Upper lobe of left lung (tissue), 6 donors: Measurements from ENCODE around the gene SLC25A22. TPM values are rescaled to one million over a fixed set of nuclear protein-coding genes. Genes with fewer than 3 reads are reported as not detected.

Experiments used
- ATAC-seq, 2 donors: fragments of 200-7000 bp; cut with Tn5 transposase; one replicate each; pipeline ENCODE4 v1.9.1; 2022; ENCODE audit warnings: mild to moderate bottlenecking in 2 of 2, moderate library complexity in 2 of 2; ENCODE audit not compliant: low FRiP score in 2 of 2
- DNase-seq, 2 donors: peaks; one replicate each; pipeline ENCODE4 v3.0.0-alpha.2; 2019 to 2020
- H3K27ac ChIP-seq, 4 donors: fragments of 200-600 bp; sonication (generic); one replicate each; pipeline ENCODE4 v1.5.1; 2016 to 2019
- H3K27me3 ChIP-seq, 4 donors: fragments of 200-600 bp; sonication (generic); one replicate each; pipeline ENCODE4 v1.5.1; 2017 to 2019
- H3K36me3 ChIP-seq, 4 donors: fragments of 200-600 bp; sonication (generic); one replicate each; pipeline ENCODE4 v1.5.1; 2016 to 2019
- H3K4me1 ChIP-seq, 4 donors: fragments of 200-600 bp; sonication (generic); one replicate each; pipeline ENCODE4 v1.5.1; 2018 to 2019
- H3K4me3 ChIP-seq, 4 donors: fragments of 200-600 bp; sonication (generic); one replicate each; pipeline ENCODE4 v1.5.1; 2017 to 2019; ENCODE audit warnings: mild to moderate bottlenecking in 2 of 4, moderate library complexity in 1 of 4
- H3K9me3 ChIP-seq, 4 donors: fragments of 200-600 bp; sonication (generic); one replicate each; pipeline ENCODE4 v1.5.1; 2018 to 2019
- EP300 ChIP-seq, 4 donors: sonication (generic); formaldehyde crosslinking; IDR thresholded peaks; one replicate each; pipeline ENCODE4 v1.5.1; 2017; ENCODE audit warnings: antibody characterized with exemption in 4 of 4, control low read depth in 2 of 4
- POLR2A ChIP-seq, 4 donors: fragments of 450-650 bp; IDR thresholded peaks; one replicate each; pipeline ENCODE4 v1.5.1; 2016 to 2017; ENCODE audit warnings: antibody characterized with exemption in 4 of 4, mild to moderate bottlenecking in 2 of 4
- POLR2AphosphoS5 ChIP-seq, 2 donors: sonication (generic); formaldehyde crosslinking; IDR thresholded peaks; one replicate each; pipeline ENCODE4 v1.5.1; 2017; ENCODE audit warnings: antibody characterized with exemption in 2 of 2
- WGBS, 2 donors: methylation state at CpG; one replicate each; pipeline ENCODE4 v1.1.5; 2017 to 2018; 5-methylcytosine and 5-hydroxymethylcytosine counted together
- total RNA-seq, 6 donors: library from RNA; depleted of rRNA in 4 of 6; stranded (reverse); fragments of >200 nt in 4 of 6; gene quantifications; one replicate each; pipeline versions ENCODE4 v1.1.0 to v1.2.1, GENCODE V29; 2016 to 2021
- TF ChIP-seq, protein P1 (sequence below), 6 experiments: fragments of 450-650 bp in 4 of 6; fragments of 200-600 bp in 2 of 6; sonication (generic) in 2 of 6; IDR thresholded peaks; one replicate each; pipeline ENCODE4 v1.5.1; 2016 to 2019; ENCODE audit warnings: antibody characterized with exemption in 6 of 6
- donor health status: DM: no; HTN: no; CAD: no; lungs with moderate emphysema.
- donor health status: DM: no; HTN: yes; CAD: no; lungs with severe emphysema.

The SLC25A22 gene
- total RNA-seq, 6 donors from 2014 or later, result 13.6 to 29.3 (median 22.3) TPM

DNA sequence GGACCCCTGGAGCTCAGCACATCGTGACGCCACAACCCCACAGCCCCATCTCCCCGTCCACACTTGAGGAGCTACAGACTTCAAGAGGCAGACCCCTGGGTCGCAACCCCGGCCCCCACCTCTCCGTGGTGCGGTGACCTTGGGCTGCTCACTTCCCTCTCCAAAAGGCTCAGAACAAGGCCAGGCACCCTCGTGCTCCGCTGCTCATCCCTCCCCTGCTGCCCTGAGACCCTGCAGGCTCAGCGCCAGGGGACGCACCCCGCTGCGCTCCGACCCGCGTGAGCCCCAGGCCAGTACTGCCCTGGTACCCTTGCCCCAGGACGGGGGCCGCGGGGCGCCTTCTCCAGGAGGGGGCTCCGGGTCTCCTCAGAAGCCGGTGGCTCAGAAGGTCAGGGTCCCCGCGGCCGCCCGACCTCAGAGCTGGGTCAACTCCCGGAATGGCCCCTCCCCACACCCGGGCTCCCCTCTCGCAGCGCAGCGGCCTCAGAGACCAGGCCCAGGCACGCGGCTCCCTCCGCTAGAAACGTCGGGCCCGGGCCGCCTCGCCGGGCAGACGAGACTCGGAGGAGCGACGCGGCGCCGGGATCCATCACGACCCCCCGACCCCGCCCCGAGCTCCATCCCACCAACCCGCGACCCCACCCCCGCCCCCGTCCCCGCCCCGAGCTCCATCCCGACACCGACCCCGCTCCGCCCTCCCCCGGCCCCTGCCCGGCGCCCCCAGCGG lies 21.4 kb downstream of the SLC25A22 start:
- TF ChIP-seq, protein P1, sequence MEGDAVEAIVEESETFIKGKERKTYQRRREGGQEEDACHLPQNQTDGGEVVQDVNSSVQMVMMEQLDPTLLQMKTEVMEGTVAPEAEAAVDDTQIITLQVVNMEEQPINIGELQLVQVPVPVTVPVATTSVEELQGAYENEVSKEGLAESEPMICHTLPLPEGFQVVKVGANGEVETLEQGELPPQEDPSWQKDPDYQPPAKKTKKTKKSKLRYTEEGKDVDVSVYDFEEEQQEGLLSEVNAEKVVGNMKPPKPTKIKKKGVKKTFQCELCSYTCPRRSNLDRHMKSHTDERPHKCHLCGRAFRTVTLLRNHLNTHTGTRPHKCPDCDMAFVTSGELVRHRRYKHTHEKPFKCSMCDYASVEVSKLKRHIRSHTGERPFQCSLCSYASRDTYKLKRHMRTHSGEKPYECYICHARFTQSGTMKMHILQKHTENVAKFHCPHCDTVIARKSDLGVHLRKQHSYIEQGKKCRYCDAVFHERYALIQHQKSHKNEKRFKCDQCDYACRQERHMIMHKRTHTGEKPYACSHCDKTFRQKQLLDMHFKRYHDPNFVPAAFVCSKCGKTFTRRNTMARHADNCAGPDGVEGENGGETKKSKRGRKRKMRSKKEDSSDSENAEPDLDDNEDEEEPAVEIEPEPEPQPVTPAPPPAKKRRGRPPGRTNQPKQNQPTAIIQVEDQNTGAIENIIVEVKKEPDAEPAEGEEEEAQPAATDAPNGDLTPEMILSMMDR (IDR thresholded peaks at IDR 0.05), result no peak
- TF ChIP-seq POLR2A (IDR thresholded peaks at IDR 0.05) (no peak), EP300 (IDR thresholded peaks at IDR 0.05) (no peak), POLR2AphosphoS5 (IDR thresholded peaks at IDR 0.05) (no peak)
- Histone ChIP-seq H3K4me1 (peaks cover 15 to 46% (median 32%) of the 10 kb centered on the region in 4 donors), H3K4me3 (peak overlapping the region; percentile 67 to 99 (median 88)), H3K36me3 (peaks cover 1 to 27% (median 22%) of the 10 kb centered on the region in 4 donors), H3K9me3 (no peaks in the 10 kb centered on the region), H3K27me3 (no peaks in the 10 kb centered on the region), H3K27ac (peak overlapping the region; percentile 84 to 92 (median 88))
- 0 to 3% methylated on average over 16 to 19 of the region's 65 CpGs for WGBS, 2 donors
- DNase-seq (peak in 1 of 2 donors; percentile 88), ATAC-seq (peak in 1 of 2 donors; percentile 69)

DNA sequence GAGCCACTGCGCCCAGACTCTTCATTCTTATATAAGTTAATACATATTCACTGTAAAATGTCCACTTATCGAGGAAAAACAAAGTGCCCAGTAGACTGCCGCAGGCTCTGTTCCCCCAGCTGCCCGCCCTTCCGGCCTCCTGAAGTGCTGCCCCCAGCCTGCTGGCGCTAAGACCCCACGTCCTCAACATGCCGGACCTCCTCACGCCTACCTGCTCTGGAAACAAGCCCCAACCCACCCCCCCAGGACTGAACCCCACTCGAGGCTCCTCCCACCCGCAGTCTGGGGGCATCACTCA lies 21.9 kb downstream of the SLC25A22 start:
- no peaks in the 10 kb centered on the region for H3K27me3 ChIP-seq
- H3K4me3 ChIP-seq, result peak overlapping the region; percentile 67 to 99 (median 88)
- H3K4me1 ChIP-seq, result peaks cover 15 to 46% (median 32%) of the 10 kb centered on the region in 4 donors
- peaks cover 5 to 32% (median 26%) of the 10 kb centered on the region in 4 donors for H3K36me3 ChIP-seq
- DNase-seq (no peak), ATAC-seq (no peak)
- no peaks in the 10 kb centered on the region for H3K9me3 ChIP-seq
- 28 to 38% methylated on average over 8 to 9 of the region's 11 CpGs for WGBS, 2 donors
- TF ChIP-seq, protein P1 (IDR thresholded peaks at IDR 0.05), result no peak
- TF ChIP-seq POLR2A (IDR thresholded peaks at IDR 0.05) (no peak), POLR2AphosphoS5 (IDR thresholded peaks at IDR 0.05) (no peak), EP300 (IDR thresholded peaks at IDR 0.05) (no peak)
- H3K27ac ChIP-seq, result peak overlapping the region in 2 of 4 donors; percentile 90 to 92

- Histone ChIP-seq H3K9me3 (no peaks in the 10 kb centered on the region), H3K36me3 (peaks cover 5 to 43% (median 38%) of the 10 kb centered on the region in 4 donors), H3K27me3 (no peaks in the 10 kb centered on the region), H3K4me1 (peaks cover 15 to 46% (median 32%) of the 10 kb centered on the region in 4 donors), H3K4me3 (no peak overlapping the region), H3K27ac (no peak overlapping the region)
- TF ChIP-seq, protein P1 (IDR thresholded peaks at IDR 0.05), result no peak
- TF ChIP-seq EP300 (IDR thresholded peaks at IDR 0.05) (no peak), POLR2A (IDR thresholded peaks at IDR 0.05) (no peak), POLR2AphosphoS5 (IDR thresholded peaks at IDR 0.05) (no peak)
- ATAC-seq, result no peak
- WGBS, 2 donors, result 74 to 77% methylated on average over 7 to 16 of the region's 20 CpGs
- peak in 1 of 2 donors; percentile 56 for DNase-seq
Measured at GRCh38 chr11:774873-775592, 23.0 kb downstream of the SLC25A22 start.

GRCh38 chr11:773830-774229 lies 24.3 kb downstream of the SLC25A22 start:
- Histone ChIP-seq H3K4me3 (no peak overlapping the region), H3K27ac (no peak overlapping the region), H3K36me3 (peaks cover 5 to 45% (median 42%) of the 10 kb centered on the region in 4 donors), H3K27me3 (no peaks in the 10 kb centered on the region), H3K4me1 (peaks cover 15 to 41% (median 30%) of the 10 kb centered on the region in 4 donors), H3K9me3 (no peaks in the 10 kb centered on the region)
- no peak for ATAC-seq
- TF ChIP-seq POLR2A (IDR thresholded peaks at IDR 0.05) (no peak), EP300 (IDR thresholded peaks at IDR 0.05) (no peak), POLR2AphosphoS5 (IDR thresholded peaks at IDR 0.05) (no peak)
- TF ChIP-seq, protein P1 (IDR thresholded peaks at IDR 0.05), result no peak
- 95% methylated on average over 9 of the region's 9 CpGs; no CpG with 5 or more reads in 1 of the 2 donors for WGBS, 2 donors
- no peak for DNase-seq
